Stimulated activated naive CD8-positive, alpha-beta T cell treated with anti-CD3 and anti-CD28 coated beads, Interleukin-15, Interleukin-2, amounts not matched to agents 100 ng/mL and 50 ng/mL, for 24 hours (primary cell): ENCODE results near the gene SMIM24.

Experiments
- H3K27ac Mint-ChIP-seq: one replicate; pipeline ENCODE4 v1.8.0; 2021; ENCODE audit warnings: mild to moderate bottlenecking, mixed read lengths
- H3K27me3 Mint-ChIP-seq: one replicate; pipeline ENCODE4 v1.8.0; 2021; ENCODE audit warnings: mixed read lengths
- H3K36me3 Mint-ChIP-seq: one replicate; pipeline ENCODE4 v1.8.0; 2021; ENCODE audit warnings: low read depth, mixed read lengths
- H3K4me1 Mint-ChIP-seq: one replicate; pipeline ENCODE4 v1.8.0; 2021; ENCODE audit warnings: low read depth, mixed read lengths
- H3K4me3 Mint-ChIP-seq: one replicate; pipeline ENCODE4 v1.8.0; 2021; ENCODE audit warnings: mild to moderate bottlenecking, mixed read lengths
- H3K9me3 Mint-ChIP-seq: one replicate; pipeline ENCODE4 v1.8.0; 2021; ENCODE audit warnings: mixed read lengths

The SMIM24 gene

GRCh38 chr19:3474614-3475013 lies 5.7 kb downstream of the SMIM24 start:
- Mint-ChIP-seq H3K9me3 (no peaks in the 10 kb centered on the region), H3K27me3 (no peaks in the 10 kb centered on the region), H3K27ac (no peak overlapping the region), H3K4me3 (no peak overlapping the region), H3K4me1 (peaks cover 12% of the 10 kb centered on the region), H3K36me3 (no peaks in the 10 kb centered on the region)

GRCh38 chr19:3474010-3474409 lies 6.3 kb downstream of the SMIM24 start:
- peaks cover 12% of the 10 kb centered on the region for H3K4me1 Mint-ChIP-seq
- H3K36me3 Mint-ChIP-seq: no peaks in the 10 kb centered on the region
- no peaks in the 10 kb centered on the region for H3K9me3 Mint-ChIP-seq
- no peak overlapping the region for H3K27ac Mint-ChIP-seq
- H3K27me3 Mint-ChIP-seq: no peaks in the 10 kb centered on the region
- no peak overlapping the region for H3K4me3 Mint-ChIP-seq

GRCh38 chr19:3471954-3472655 lies 8.2 kb downstream of the SMIM24 start:
- Mint-ChIP-seq H3K9me3 (peaks cover 3% of the 10 kb centered on the region), H3K27me3 (no peaks in the 10 kb centered on the region), H3K4me3 (no peak overlapping the region), H3K36me3 (peaks cover 4% of the 10 kb centered on the region), H3K27ac (no peak overlapping the region), H3K4me1 (no peaks in the 10 kb centered on the region)

GRCh38 chr19:3470500-3471128 lies 9.7 kb downstream of the SMIM24 start:
- Mint-ChIP-seq H3K36me3 (peaks cover 4% of the 10 kb centered on the region), H3K27ac (no peak overlapping the region), H3K9me3 (peaks cover 3% of the 10 kb centered on the region), H3K4me1 (no peaks in the 10 kb centered on the region), H3K4me3 (no peak overlapping the region), H3K27me3 (no peaks in the 10 kb centered on the region)

- peaks cover 3% of the 10 kb centered on the region for H3K9me3 Mint-ChIP-seq
- no peaks in the 10 kb centered on the region for H3K4me1 Mint-ChIP-seq
- no peak overlapping the region for H3K4me3 Mint-ChIP-seq
- H3K27me3 Mint-ChIP-seq: no peaks in the 10 kb centered on the region
- peaks cover 4% of the 10 kb centered on the region for H3K36me3 Mint-ChIP-seq
- no peak overlapping the region for H3K27ac Mint-ChIP-seq
Measured at GRCh38 chr19:3469638-3470499, 10.5 kb downstream of the SMIM24 start.

GRCh38 chr19:3468211-3468610 lies 12.1 kb downstream of the SMIM24 start:
- Mint-ChIP-seq H3K27me3 (no peaks in the 10 kb centered on the region), H3K4me1 (no peaks in the 10 kb centered on the region), H3K9me3 (peaks cover 3% of the 10 kb centered on the region), H3K27ac (no peak overlapping the region), H3K4me3 (no peak overlapping the region), H3K36me3 (peaks cover 4% of the 10 kb centered on the region)

GRCh38 chr19:3467437-3468198 lies 12.7 kb downstream of the SMIM24 start:
- H3K36me3 Mint-ChIP-seq: peaks cover 7% of the 10 kb centered on the region
- H3K27me3 Mint-ChIP-seq: no peaks in the 10 kb centered on the region
- no peak overlapping the region for H3K27ac Mint-ChIP-seq
- H3K9me3 Mint-ChIP-seq: peaks cover 3% of the 10 kb centered on the region
- no peak overlapping the region for H3K4me3 Mint-ChIP-seq
- H3K4me1 Mint-ChIP-seq: no peaks in the 10 kb centered on the region

- no peak overlapping the region for H3K4me3 Mint-ChIP-seq
- no peaks in the 10 kb centered on the region for H3K27me3 Mint-ChIP-seq
- no peaks in the 10 kb centered on the region for H3K4me1 Mint-ChIP-seq
- peaks cover 3% of the 10 kb centered on the region for H3K9me3 Mint-ChIP-seq
- H3K36me3 Mint-ChIP-seq: peaks cover 8% of the 10 kb centered on the region
- H3K27ac Mint-ChIP-seq: no peak overlapping the region
Measured at GRCh38 chr19:3466635-3467034, 13.7 kb downstream of the SMIM24 start.

- peaks cover 8% of the 10 kb centered on the region for H3K36me3 Mint-ChIP-seq
- no peaks in the 10 kb centered on the region for H3K4me1 Mint-ChIP-seq
- peaks cover 3% of the 10 kb centered on the region for H3K9me3 Mint-ChIP-seq
- no peaks in the 10 kb centered on the region for H3K27me3 Mint-ChIP-seq
- H3K4me3 Mint-ChIP-seq: no peak overlapping the region
- no peak overlapping the region for H3K27ac Mint-ChIP-seq
Measured at GRCh38 chr19:3465552-3465951, 14.8 kb downstream of the SMIM24 start.

GRCh38 chr19:3464587-3465235 lies 15.6 kb downstream of the SMIM24 start:
- H3K4me3 Mint-ChIP-seq: no peak overlapping the region
- H3K27ac Mint-ChIP-seq: no peak overlapping the region
- H3K9me3 Mint-ChIP-seq: peaks cover 3% of the 10 kb centered on the region
- no peaks in the 10 kb centered on the region for H3K4me1 Mint-ChIP-seq
- H3K36me3 Mint-ChIP-seq: peaks cover 8% of the 10 kb centered on the region
- H3K27me3 Mint-ChIP-seq: no peaks in the 10 kb centered on the region

GRCh38 chr19:3463714-3464586 lies 16.4 kb downstream of the SMIM24 start:
- no peak overlapping the region for H3K27ac Mint-ChIP-seq
- H3K4me1 Mint-ChIP-seq: no peaks in the 10 kb centered on the region
- H3K36me3 Mint-ChIP-seq: peaks cover 8% of the 10 kb centered on the region
- H3K9me3 Mint-ChIP-seq: peaks cover 3% of the 10 kb centered on the region
- H3K27me3 Mint-ChIP-seq: no peaks in the 10 kb centered on the region
- H3K4me3 Mint-ChIP-seq: no peak overlapping the region

- no peaks in the 10 kb centered on the region for H3K27me3 Mint-ChIP-seq
- H3K4me1 Mint-ChIP-seq: no peaks in the 10 kb centered on the region
- no peak overlapping the region for H3K4me3 Mint-ChIP-seq
- H3K27ac Mint-ChIP-seq: no peak overlapping the region
- no peaks in the 10 kb centered on the region for H3K9me3 Mint-ChIP-seq
- H3K36me3 Mint-ChIP-seq: peaks cover 4% of the 10 kb centered on the region
Measured at GRCh38 chr19:3462991-3463713, 17.2 kb downstream of the SMIM24 start.

GRCh38 chr19:3459965-3460582 lies 20.3 kb downstream of the SMIM24 start:
- no peaks in the 10 kb centered on the region for H3K4me1 Mint-ChIP-seq
- peaks cover 4% of the 10 kb centered on the region for H3K36me3 Mint-ChIP-seq
- H3K9me3 Mint-ChIP-seq: no peaks in the 10 kb centered on the region
- no peak overlapping the region for H3K27ac Mint-ChIP-seq
- H3K27me3 Mint-ChIP-seq: no peaks in the 10 kb centered on the region
- no peak overlapping the region for H3K4me3 Mint-ChIP-seq
